ENCODE measurements around the gene LRBA.

Gene LRBA

GRCh38 chr4:150501009-150501727, 513.9 kb downstream of the LRBA start:
- Histone ChIP-seq H3K27me3 (replicated peaks; ENCODE audit: insufficient read depth, low read length) (no peaks in the 10 kb centered on the region), H3K4me3 (ENCODE audit: low read length) (no peak overlapping the region), H3K4me2 (ENCODE audit: low read depth, low read length) (no peak overlapping the region), H3F3A (ENCODE audit: insufficient read depth, low read length) (no peaks in the 10 kb centered on the region), H3K36me3 (replicated peaks; ENCODE audit: insufficient read depth, low read length) (no peaks in the 10 kb centered on the region), H3K79me2 (ENCODE audit: low read length) (no peaks in the 10 kb centered on the region), H3K27ac (ENCODE audit: low read length) (no peak overlapping the region), H3K4me1 (ENCODE audit: low read length) (no peaks in the 10 kb centered on the region), H2AFZ (ENCODE audit: low read length) (no peak overlapping the region), H4K20me1 (ENCODE audit: insufficient read depth, low read length) (no peaks in the 10 kb centered on the region), H3K9me2 (replicated peaks; ENCODE audit: insufficient read depth, low read length) (no peaks in the 10 kb centered on the region), H3K9me3 (replicated peaks; ENCODE audit: insufficient read depth, low read length) (no peaks in the 10 kb centered on the region), H3K9ac (ENCODE audit: low read length) (no peak overlapping the region)
- TF ChIP-seq EZH2 (optimal IDR thresholded peaks at IDR 0.05; ENCODE audit: low read depth, low read length) (no peak), EZH2phosphoT487 (IDR thresholded peaks at IDR 0.05; ENCODE audit: low read length) (no peak)
- DNase-seq = no peak

- H3K9me3 ChIP-seq (replicated peaks; ENCODE audit: insufficient read depth, low read length) = no peaks in the 10 kb centered on the region
Observed at GRCh38 chr4:150497612-150498011, 517.5 kb downstream of the LRBA start.

GRCh38 chr4:150495550-150495949, 519.5 kb downstream of the LRBA start:
- 0 out of 2 replicates have a peak, but pooled peaks cover 3% of the 10 kb centered on the region for H3F3A ChIP-seq (ENCODE audit: insufficient read depth, low read length)
- TF ChIP-seq EZH2 (optimal IDR thresholded peaks at IDR 0.05; ENCODE audit: low read depth, low read length) = no peak
- TF ChIP-seq CTCF (IDR thresholded peaks at IDR 0.05; ENCODE audit: low read length) = no peak
- TF ChIP-seq EZH2phosphoT487 (IDR thresholded peaks at IDR 0.05; ENCODE audit: low read length) = no peak
- H3K27me3 ChIP-seq (replicated peaks; ENCODE audit: insufficient read depth, low read length) = no peaks in the 10 kb centered on the region
- no peaks in the 10 kb centered on the region for H4K20me1 ChIP-seq (ENCODE audit: insufficient read depth, low read length)
- H3K4me3 ChIP-seq (ENCODE audit: low read length) = no peak overlapping the region
- no peak overlapping the region for H3K27ac ChIP-seq (ENCODE audit: low read length)
- no peak overlapping the region for H2AFZ ChIP-seq (ENCODE audit: low read length)
- no peak for DNase-seq
- peaks cover 15% of the 10 kb centered on the region for H3K4me1 ChIP-seq (ENCODE audit: low read length)
- H3K79me2 ChIP-seq (ENCODE audit: low read length) = no peaks in the 10 kb centered on the region
- H3K4me2 ChIP-seq (ENCODE audit: low read depth, low read length) = no peak overlapping the region
- H3K9me3 ChIP-seq (replicated peaks; ENCODE audit: insufficient read depth, low read length) = no peaks in the 10 kb centered on the region
- H3K9me2 ChIP-seq (replicated peaks; ENCODE audit: insufficient read depth, low read length) = no peaks in the 10 kb centered on the region
- no peak overlapping the region for H3K9ac ChIP-seq (ENCODE audit: low read length)
- H3K36me3 ChIP-seq (replicated peaks; ENCODE audit: insufficient read depth, low read length) = no peaks in the 10 kb centered on the region

More at GRCh38 chr4:150497612-150498011, 517.5 kb downstream of the LRBA start:
- DNase-seq = no peak
- Histone ChIP-seq H3K4me1 (ENCODE audit: low read length) (0 out of 2 replicates have a peak, but pooled peaks cover under 1% of the 10 kb centered on the region), H3K9me2 (replicated peaks; ENCODE audit: insufficient read depth, low read length) (no peaks in the 10 kb centered on the region), H3K36me3 (replicated peaks; ENCODE audit: insufficient read depth, low read length) (no peaks in the 10 kb centered on the region), H3K79me2 (ENCODE audit: low read length) (no peaks in the 10 kb centered on the region), H2AFZ (ENCODE audit: low read length) (no peak overlapping the region), H3K27ac (ENCODE audit: low read length) (no peak overlapping the region), H4K20me1 (ENCODE audit: insufficient read depth, low read length) (no peaks in the 10 kb centered on the region), H3F3A (ENCODE audit: insufficient read depth, low read length) (no peaks in the 10 kb centered on the region), H3K9ac (ENCODE audit: low read length) (no peak overlapping the region), H3K4me2 (ENCODE audit: low read depth, low read length) (no peak overlapping the region), H3K4me3 (ENCODE audit: low read length) (no peak overlapping the region), H3K27me3 (replicated peaks; ENCODE audit: insufficient read depth, low read length) (no peaks in the 10 kb centered on the region)
- TF ChIP-seq EZH2phosphoT487 (IDR thresholded peaks at IDR 0.05; ENCODE audit: low read length) (no peak), EZH2 (optimal IDR thresholded peaks at IDR 0.05; ENCODE audit: low read depth, low read length) (no peak), CTCF (IDR thresholded peaks at IDR 0.05; ENCODE audit: low read length) (no peak)

- Histone ChIP-seq H2AFZ (ENCODE audit: low read length) (no peak overlapping the region), H3K9me2 (replicated peaks; ENCODE audit: insufficient read depth, low read length) (no peaks in the 10 kb centered on the region), H3K4me2 (ENCODE audit: low read depth, low read length) (no peak overlapping the region), H4K20me1 (ENCODE audit: insufficient read depth, low read length) (no peaks in the 10 kb centered on the region), H3K27me3 (replicated peaks; ENCODE audit: insufficient read depth, low read length) (no peaks in the 10 kb centered on the region), H3K9me3 (replicated peaks; ENCODE audit: insufficient read depth, low read length) (no peaks in the 10 kb centered on the region), H3K27ac (ENCODE audit: low read length) (no peak overlapping the region), H3K36me3 (replicated peaks; ENCODE audit: insufficient read depth, low read length) (no peaks in the 10 kb centered on the region), H3K4me3 (ENCODE audit: low read length) (no peak overlapping the region), H3K4me1 (ENCODE audit: low read length) (peaks cover 15% of the 10 kb centered on the region), H3K79me2 (ENCODE audit: low read length) (no peaks in the 10 kb centered on the region), H3K9ac (ENCODE audit: low read length) (no peak overlapping the region), H3F3A (ENCODE audit: insufficient read depth, low read length) (0 out of 2 replicates have a peak, but pooled peaks cover 6% of the 10 kb centered on the region)
- no peak for DNase-seq
- TF ChIP-seq CTCF (IDR thresholded peaks at IDR 0.05; ENCODE audit: low read length) (no peak), EZH2phosphoT487 (IDR thresholded peaks at IDR 0.05; ENCODE audit: low read length) (no peak), EZH2 (optimal IDR thresholded peaks at IDR 0.05; ENCODE audit: low read depth, low read length) (no peak)
Observed at GRCh38 chr4:150493851-150494250, 521.2 kb downstream of the LRBA start.

Data from MM.1S (cell line).